GM18526 (cell line): ENCODE measurements around the gene GABRG3.

Experiments
- POLR2A ChIP-seq: IDR thresholded peaks from 3 replicates; pipeline ENCODE4 v1.6.1; 2011; ENCODE audit not compliant: insufficient read length; ENCODE audit errors: extremely low read depth

Gene GABRG3

DNA sequence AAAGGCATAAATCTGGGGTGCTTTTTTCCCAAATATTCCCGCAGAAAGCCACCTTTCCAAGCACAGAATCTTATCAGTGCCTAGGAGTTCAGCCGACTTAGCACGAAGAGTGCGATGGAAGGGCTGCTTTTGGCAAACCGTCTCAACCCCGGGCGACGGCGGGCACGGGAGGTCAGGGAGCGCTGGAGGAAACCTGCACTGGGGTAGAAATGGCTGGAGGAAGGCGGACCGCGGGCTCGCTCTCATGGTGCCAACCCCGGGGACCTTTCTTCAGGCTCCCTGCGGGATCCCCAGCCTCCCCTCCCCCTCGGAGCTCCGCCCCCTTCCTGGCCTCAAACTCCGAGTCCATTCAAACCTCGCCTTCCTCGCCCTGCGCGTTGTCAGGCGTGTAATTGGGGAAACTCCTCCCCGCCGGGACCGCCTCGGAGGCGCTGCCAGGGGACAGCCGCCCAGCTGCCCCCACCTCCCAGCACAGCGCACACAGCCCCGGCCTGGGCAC, at the start of gene GABRG3:
GABRG3 (plus strand) TSS at position 470 of the 499 bp plus-strand sequence.
- no peak for TF ChIP-seq POLR2A

DNA sequence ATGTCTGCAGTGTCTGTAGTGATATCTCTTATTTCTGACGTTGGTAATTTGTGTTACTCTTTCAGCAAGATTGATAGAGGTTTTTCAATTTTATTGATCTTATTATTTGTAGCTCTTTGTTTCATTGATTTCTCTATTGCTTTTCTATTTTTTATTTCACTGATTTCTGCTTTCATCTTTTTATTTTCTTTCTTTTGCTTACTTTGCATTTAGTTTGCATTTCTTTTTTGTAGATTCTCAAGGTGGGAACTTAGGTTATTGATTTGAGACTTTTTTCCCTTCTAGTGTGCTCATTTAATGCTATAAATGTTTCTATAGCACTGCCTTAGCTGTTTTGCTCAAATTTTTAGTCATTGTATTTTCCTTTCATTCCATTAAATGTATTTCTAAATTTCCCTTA, 49.5 kb upstream of the GABRG3 start:
- no peak for TF ChIP-seq POLR2A

DNA sequence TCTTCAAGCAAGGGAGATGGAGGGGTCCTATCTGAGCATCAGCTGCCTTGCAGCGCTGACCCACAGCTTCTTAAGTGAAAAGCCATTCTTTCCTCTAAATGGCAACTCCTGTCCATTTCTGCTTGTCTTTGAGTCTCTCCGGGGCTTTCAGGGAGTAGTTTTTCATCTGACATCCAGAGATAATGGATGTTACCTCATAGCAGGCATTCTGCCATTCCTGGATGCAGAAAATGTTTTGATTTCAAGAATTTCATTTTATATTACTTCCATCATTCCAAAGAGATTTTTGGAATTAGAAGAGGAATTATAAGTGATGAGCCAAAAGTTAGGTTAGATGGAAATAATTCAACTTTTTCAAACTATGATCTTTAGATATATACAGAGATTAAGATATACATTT, 44.9 kb upstream of the GABRG3 start:
- TF ChIP-seq POLR2A = no peak

DNA sequence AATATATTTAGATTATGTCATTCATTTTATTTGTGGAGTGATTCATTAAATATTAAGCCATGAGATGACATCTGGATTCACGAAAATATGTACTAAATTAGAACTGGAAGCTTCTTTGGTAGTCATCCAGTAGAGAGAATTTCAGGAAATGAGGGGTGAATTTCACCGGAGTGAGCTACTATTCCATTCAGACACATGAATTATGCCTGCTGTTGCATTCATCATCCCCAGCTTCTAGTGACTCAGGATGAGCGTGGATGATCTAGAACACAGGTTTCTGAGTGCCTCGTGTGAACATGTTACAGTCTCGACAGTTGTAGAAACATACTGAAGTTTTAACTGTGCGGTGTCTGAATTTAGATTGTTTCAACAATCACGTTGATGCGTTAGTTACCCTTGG, 42.9 kb upstream of the GABRG3 start:
- TF ChIP-seq POLR2A = no peak

DNA sequence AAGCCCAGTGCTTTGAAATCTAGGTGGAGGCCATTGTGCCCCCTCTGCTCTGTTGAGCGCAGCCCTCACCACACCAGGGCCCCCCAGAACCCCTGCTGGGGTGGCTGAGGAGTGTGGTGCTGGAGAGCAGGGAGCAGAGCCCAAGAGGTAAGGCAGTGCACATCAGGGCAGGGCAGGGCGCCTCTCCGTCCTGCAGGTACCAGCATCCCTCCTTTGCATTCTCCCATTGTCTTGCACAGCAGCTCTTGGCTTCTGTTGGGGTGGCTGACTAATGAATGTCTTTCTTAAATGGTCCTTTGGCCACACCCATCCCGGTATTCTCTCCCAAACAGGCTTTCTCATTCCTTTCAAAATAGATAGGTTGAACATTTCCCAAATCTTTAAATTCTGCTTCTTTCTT, 41.4 kb upstream of the GABRG3 start:
- TF ChIP-seq POLR2A = no peak

DNA sequence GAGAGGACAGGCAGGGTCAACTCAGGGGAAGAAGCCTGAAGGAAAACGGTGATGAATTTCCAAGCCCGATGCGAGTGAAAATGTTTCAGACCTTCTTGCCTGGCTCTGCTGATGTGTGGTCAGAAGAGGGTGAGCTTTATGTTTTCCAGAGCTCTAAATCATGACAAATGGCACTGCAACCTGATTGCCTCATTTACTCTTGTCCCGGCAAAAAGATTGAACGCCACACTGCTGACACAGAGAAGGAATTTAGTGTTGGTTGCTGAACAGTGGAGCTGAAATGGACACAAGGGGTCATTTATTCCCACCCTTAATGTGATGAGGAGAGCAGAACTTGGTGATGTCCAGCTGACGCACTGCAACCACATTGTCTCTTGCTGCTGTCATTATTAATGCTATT, 36.1 kb upstream of the GABRG3 start:
- TF ChIP-seq POLR2A = no peak

DNA sequence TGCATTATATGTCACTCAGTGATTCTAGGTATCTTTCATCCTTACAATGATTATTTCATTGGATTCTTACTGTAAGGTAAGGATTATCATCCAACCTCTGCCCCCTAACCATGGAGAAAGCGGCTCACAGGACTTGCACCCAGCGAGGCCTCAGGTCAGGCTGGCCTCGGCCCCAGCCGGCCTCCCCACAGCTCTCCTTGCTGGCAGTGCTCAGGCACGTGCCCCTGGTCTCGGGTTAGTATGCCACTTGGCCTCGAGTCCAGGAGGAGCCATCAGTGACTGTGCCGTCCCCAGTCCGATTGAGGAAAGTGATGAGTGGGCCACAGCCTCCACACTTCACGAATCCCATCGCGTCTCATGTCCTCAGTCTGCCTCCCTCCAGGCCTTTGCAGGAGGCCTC, 35.7 kb upstream of the GABRG3 start:
- no peak for TF ChIP-seq POLR2A

DNA sequence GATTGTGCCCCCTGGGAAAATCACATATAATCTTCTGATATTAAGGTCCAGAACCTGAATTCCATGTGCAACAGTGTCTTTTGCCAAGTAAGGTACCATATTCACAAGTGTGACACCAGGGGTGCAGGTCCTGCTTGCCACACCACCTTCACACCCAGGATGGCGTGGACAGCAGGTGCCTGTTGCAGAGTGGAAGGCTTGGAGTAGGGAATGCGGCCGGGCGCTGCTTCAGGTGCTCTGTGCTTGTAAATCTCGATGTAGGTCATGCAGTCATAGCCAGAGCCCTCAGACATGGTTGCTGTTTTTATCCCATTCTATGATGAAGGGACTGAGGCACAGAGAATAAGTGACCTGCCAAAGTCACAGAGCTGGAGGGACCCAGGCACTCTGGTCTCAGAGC, 34.5 kb upstream of the GABRG3 start:
- TF ChIP-seq POLR2A = no peak

DNA sequence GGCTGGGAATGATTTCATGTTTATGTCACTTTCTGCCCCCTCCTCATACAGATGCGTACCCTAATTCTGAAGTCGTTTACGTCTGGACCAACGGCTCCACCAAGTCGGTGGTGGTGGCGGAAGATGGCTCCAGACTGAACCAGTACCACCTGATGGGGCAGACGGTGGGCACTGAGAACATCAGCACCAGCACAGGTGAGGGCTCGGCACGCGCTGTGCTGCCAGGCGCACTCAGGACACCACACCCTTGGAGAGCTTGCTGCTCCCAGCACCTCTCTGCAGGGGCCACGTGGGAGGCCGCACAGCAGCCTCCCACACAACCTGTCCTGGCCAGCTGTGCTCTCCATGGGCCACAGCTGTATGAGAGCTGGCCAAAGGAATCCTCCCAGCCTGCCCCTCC, 33.8 kb upstream of the GABRG3 start:
- TF ChIP-seq POLR2A = no peak

DNA sequence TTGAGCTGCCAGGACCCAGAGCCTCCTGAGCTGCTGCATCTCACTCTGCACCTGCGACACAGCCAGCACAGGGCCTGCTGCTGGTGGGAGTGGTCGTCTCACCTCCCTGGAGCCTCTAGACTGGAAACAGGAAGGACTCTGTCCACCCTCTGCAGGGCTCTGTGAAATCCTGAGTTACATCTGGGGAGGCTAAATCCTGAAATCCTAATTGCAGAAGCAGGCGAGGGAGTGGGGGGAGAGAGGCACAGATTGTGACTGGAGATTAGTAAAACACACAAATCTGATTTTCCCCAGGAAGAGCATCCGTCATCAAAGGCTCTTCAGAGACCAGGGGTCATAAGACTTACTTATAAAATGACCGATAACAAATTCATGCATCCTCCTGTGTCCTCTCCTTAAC, 31.6 kb upstream of the GABRG3 start:
- no peak for TF ChIP-seq POLR2A

DNA sequence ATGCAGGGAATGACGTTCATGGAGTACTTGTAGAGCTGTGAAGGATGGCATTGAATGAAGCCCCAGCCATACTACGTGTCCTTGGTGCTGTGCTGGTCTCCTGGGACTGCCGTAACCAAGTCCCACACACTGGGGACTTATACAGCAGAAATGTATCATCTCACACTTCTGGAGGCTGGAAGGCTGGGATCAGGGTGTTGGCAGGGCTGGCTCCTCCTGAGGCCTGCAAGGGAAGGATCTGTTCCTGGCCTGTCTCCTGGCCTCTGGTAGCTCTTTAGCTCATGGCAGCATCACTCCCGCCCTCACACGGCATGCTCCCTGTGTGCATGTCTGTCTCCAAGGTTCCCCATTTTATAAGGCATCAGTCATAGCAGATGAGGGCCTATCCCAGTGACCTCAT, 29.5 kb upstream of the GABRG3 start:
- TF ChIP-seq POLR2A = no peak

DNA sequence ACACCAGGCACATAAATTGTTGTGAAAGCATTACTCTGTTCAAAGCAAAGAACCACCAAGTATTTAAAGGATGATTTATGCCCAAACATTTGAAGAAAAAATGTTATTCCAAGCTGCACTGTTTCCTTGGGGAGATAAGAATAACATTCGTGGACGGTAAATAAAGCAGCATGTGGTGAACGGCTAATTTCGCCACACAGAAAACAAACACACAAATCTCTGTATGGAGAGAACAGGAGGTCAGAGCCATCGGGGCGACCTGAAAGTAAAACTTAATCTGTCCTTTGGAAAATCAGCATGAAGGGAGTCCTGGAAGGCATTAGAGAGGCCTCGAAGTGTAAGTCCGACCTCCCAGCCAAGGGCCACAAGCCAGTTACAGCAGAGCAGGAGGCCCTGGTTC, 27.1 kb upstream of the GABRG3 start:
- no peak for TF ChIP-seq POLR2A

DNA sequence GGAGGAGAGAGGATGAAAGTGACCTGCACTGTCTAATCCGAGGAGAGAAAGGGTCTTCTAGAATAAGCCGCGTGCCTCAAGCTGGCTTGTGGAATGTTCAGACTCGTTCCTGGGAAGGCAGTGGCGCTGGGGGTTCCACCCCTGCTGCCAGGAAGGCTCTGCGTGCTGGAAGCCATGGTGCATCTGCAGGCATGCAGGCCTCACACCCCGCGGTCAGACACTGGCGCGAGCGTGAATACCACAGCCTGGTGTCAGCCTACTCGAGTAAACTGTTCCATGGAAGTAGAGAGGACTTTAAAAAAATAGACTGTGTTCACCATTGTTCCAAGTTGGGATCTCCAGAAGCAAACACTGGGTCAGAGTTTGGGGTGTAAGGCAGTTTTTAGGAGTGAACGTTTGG, 25.9 kb upstream of the GABRG3 start:
- TF ChIP-seq POLR2A = no peak

DNA sequence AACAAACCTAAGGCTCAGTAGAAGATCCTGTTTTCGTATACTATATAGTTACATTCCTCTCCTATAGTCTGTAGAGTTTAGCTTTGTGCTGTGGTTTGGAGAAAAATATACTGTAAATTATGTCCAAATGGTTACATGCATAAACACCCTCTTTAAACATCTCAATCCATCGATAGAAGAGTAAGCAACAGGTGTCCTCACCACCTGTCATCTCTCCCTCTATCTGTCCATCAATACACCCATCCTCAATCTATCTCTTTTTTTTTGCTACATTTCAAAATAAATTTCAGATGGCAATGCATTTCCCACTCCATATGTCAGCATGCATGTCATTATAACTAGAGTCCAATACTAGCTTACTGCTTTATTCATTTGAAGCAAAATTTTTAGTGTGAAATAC, 21.0 kb upstream of the GABRG3 start:
- TF ChIP-seq POLR2A = no peak

DNA sequence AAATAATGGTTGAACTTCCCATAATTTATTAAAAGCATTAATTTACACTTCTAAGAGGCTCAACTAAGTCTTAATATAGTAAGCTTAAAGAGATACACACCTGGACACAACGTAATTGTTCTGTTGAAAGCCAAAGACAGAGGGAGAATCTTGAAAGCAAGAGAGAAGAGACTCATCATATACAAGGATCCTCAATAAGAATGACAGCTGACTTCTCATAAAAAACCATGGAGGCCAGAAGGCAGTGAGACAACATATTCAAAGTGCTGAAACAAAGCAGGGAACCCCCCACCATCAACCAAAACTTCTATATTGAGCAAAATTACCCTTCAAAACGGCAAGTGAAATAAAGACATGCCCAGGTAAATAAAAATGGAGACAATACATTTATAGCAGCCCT, 16.6 kb upstream of the GABRG3 start:
- TF ChIP-seq POLR2A = no peak

DNA sequence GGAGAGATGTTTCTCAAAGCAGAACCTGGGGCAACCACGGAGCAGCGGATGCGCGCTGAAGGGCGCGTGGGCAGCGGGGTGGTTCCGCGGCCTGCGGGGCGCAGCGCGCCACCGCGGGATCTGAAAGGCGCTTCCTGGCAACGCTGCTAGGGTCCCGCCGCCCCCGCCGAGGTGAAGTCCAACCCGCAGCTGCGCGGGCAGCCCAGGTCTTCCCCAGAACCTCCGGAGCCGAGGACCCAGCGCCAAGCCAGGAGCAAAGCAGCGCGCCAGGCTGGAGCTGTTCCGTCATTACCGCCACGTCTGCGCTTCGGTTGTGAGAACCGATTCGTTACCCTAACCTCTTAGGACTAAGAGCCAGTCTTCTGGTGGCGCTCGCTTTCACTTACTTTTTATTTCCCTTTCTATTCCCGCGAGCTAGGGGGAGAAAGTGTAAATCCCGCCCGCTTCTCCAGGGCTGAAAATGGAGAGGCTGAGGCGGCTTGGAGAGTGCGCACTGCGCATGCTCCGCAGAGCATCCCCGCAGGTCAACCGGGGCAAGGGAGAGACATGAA, 3.2 kb upstream of the GABRG3 start:
- TF ChIP-seq POLR2A = no peak

DNA sequence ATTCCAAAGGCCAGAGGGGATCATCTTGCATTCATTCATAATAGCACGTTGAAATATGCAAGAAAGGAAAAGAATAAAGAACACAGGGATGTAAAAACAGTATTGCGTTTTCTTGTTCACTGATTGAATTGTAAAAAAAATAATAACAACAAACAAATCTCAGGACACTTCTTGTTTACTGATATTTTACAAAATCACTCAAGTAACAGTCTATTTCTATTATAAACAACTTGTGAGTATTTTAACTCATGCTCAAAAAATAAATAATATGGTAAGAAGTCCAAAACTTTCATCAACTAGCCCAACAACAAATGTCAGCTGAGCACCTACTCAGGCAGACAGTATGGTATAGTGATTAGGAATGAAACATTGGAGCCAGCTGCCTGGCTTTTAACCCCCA, 2.2 kb upstream of the GABRG3 start:
- TF ChIP-seq POLR2A = no peak

DNA sequence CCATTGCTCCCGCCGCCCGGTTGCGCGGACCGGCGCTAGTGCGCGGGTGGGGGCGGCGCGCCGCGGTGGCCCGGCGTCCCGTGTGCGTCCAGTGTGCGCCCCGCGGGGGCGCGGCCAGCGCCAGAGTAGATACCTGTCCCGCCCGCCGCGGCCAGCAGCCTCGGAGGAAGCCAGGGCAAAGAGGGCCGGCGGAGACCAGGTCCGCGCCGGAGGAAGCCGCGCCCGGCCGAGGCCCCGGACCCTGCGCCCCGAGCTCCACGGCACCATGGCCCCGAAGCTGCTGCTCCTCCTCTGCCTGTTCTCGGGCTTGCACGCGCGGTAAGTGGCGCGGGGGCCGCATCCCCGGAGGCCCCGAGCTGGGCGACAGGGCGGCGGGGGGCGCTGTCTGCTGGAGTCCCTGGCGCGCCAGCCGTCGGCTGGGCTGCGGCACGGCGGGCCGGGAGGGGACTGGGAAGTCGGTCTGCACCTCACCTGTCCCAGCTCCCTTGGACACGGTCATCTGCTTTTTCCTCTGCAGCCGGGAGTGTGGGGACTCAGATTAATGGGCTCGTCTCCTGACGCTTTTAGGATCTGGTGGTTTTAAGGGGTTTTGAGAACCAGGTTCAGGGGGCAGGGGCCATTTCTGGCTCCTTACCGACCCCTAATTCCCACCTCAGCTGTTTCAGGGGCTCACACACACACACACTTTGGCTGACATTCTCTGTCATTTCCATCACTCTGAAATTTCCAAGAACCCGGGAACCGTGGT, 464 bp downstream of the GABRG3 start:
- TF ChIP-seq POLR2A = no peak

DNA sequence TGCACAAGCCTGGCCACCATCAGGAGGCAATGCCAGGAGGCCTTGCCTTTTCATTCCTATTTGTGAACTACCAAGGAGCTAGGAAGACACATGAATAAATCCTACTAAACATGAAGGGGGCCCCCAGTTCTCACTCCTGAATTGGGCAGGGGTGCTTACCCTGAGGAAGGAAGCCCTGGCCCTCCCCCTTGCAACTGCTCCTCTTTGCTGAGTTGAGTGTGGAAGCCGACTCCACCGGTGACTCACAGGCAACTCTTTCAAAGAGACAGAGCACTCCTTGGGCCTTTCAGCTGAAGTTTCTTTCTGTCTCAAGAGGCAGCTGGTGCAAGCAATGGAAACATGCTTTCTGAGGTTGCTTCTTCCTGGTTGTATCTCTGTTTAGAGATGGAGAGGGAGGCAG, 1.7 kb downstream of the GABRG3 start:
- no peak for TF ChIP-seq POLR2A
